ENCODE data around the gene HHEX. TPM values are rescaled to one million over a fixed set of nuclear protein-coding genes. Genes with fewer than 3 reads are reported as not detected.

The HHEX gene
- total RNA-seq, 1 donor from 2014 or later = 2.2 TPM

DNA sequence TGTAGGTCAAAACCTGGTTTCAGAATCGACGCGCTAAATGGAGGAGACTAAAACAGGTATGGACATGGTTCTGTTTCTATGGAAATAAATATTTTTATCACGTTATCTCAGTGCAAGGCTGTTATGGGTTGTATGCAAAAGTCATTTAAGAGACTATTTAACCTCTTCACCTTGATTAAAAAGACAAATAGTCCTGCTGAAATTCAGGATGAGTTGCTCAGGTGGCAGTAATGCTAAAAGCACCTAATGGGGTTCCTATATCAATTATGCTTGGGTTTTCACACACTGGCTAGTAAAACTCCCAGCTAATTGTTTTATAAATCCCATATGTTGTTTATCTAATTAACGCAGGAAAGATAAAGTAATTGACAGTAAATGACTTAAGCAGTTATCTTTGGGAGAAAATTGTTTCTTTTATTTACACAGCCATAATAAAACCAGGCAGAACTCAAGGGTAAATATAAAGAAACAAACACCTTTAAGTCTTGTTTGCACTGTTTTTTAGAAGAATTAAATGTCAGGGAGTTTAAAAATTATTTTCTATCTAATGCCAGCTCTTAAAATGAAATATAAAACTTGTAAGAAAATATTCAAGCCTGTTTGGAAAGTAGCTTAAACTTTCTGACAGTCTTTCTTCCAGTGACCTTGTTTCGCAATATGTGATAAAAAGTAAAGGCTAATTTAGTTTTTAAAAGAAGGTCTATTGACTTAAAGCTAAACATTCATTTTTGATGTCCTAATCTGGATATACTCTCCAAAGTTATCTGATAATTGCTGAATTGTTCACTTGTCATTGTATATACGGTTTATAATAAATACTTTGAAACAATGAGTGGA, 3.2 kb downstream of the HHEX start:
- H3K4me3 ChIP-seq (ENCODE audit: low read depth, low read length) = no peak overlapping the region
- TF ChIP-seq, protein P1, sequence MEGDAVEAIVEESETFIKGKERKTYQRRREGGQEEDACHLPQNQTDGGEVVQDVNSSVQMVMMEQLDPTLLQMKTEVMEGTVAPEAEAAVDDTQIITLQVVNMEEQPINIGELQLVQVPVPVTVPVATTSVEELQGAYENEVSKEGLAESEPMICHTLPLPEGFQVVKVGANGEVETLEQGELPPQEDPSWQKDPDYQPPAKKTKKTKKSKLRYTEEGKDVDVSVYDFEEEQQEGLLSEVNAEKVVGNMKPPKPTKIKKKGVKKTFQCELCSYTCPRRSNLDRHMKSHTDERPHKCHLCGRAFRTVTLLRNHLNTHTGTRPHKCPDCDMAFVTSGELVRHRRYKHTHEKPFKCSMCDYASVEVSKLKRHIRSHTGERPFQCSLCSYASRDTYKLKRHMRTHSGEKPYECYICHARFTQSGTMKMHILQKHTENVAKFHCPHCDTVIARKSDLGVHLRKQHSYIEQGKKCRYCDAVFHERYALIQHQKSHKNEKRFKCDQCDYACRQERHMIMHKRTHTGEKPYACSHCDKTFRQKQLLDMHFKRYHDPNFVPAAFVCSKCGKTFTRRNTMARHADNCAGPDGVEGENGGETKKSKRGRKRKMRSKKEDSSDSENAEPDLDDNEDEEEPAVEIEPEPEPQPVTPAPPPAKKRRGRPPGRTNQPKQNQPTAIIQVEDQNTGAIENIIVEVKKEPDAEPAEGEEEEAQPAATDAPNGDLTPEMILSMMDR (conservative IDR thresholded peaks at IDR 0.05; ENCODE audit: low read depth, low read length) = no peak
- DNase-seq (ENCODE audit: low read depth) = no peak

DNA sequence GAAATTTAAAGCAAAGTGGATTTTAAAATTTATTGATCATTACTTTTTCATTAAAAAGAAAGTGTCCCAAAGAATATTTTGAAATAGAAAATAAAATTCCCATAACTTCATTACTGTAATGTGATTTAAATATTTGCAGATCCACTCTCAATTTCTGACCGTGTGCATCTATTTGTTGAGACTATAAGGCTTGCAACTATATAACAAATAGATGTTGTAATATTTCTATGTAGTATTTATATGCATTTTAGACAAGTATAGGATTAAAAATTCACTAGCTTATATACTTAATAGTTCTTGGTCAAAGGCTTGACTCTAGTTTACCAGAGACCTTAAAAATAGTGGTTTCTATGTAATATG, 3.8 kb downstream of the HHEX start:
- TF ChIP-seq, protein P1 (conservative IDR thresholded peaks at IDR 0.05; ENCODE audit: low read depth, low read length) = no peak
- H3K4me3 ChIP-seq (ENCODE audit: low read depth, low read length) = no peak overlapping the region
- DNase-seq (ENCODE audit: low read depth) = no peak

DNA sequence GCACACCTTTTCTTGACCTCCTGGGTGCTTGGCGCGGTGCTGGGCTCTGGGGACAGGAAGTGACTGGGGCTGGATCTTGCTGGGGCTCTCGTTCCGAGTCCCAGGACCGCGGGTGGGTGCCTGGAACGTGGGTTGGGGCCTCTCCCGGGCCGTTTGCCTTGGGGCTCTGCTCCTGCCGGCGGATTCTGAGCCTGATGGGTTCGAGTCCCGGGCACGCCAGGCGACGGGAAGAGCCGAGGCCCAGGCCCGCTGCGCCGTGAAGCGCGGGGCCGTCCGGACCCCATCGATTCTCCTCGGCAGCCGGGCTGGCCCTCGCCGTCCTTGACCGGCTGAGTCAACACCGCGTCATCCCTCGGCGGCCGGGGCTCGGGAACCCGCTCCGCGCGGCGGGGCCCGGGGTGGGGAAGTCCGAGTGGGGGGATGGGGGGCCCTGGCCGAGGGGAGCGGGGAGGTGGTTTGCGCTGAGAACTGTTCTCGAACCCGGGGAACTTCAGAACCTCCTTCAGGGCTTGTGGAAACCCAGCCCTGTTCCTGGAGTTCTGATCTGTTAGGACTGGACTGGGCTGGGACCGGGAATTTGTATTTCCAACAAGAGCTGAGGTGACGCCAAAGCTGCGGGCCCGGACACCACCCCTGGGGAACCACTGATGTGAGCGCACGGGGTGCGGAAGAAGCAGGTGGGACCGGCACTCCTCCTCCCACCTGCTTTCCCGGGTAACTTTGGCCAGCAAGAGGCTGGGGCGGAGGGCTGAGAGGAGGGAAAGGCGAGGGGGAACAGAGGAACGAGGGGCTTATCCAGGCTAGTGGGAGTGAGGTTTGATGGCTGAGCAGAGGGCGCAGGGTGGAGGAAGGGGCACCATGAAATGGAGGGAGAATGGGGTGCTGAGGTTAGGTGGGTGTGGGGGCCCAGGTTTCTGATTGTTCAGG, 6.2 kb downstream of the HHEX start:
- H3K4me3 ChIP-seq (ENCODE audit: low read depth, low read length) = peak overlapping the region; percentile 54
- TF ChIP-seq, protein P1 (conservative IDR thresholded peaks at IDR 0.05; ENCODE audit: low read depth, low read length) = no peak
- no peak for DNase-seq (ENCODE audit: low read depth)

DNA sequence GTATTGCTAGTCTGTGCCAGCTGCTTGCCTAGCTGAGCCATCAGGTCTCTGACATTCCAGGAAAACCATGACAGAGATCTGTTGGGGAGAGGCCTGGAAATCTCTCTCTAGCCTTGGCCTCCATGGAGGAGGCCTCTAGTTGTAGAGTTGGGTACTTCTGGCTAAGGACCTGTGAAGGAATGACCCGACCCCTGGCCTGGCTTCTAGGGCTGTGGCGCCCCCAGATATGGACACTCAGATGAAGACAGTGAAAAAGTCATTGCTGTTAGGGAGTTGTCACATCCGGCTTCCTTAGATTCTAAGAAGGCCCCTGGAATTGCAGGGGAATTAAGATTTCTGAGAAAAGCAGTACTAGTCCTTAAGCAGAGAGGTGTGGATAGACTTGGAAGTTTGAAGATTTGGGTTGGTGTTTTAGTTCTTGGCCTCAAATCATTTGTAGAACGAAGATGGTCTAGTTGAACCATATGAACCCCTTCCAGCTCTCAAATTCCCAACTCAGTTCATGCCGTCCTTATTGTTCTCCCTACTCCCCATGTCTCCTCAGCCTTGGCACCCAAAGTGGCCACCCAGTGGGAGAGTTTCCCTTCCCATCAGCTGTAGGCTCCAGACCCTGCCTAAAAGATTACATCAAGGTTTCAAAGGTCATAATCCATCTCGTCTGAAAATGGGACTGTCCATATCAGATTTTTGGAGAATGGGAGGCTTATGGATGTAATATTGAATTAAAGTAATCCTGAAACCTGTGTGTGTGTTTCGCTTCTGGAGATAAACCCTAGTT, 7.0 kb downstream of the HHEX start:
- TF ChIP-seq, protein P1 (conservative IDR thresholded peaks at IDR 0.05; ENCODE audit: low read depth, low read length) = no peak

DNA sequence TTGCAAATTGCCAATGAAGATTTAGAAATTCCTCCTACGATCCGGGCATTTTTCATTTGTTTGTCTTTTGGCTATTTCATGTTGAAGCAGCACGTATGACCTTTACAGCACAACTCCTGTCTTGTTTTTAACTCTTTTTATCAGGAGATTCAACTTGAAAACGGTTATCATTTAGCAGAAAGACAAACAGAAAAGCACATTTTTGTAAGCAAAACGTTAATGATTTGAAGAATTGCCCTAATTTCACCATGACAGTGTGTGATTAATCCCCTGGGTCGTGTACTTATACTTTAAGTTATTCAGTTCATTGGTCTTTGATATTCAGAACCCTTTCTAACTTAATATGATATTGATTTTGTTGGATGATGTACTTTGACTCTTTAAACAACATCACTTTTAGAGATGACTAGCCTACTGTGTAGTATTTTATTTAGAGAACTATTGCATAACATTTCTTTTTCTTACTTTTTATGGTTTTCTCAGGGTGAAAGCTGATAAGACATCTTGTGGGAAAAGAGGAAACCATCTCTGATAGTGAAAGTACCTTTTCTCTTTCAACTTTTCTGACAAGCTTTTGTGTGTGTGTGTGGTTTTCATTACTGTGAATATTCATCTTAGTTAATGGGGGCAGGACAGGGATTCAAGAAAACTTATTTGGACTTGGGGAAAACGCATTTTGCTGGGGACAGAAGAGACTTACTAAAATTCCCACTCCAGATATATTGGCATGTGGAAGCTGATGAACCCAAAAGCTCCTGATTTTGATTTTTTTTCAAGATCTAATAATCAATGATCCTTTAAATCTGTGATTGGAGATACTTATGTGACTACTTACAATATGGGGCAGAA, 8.1 kb downstream of the HHEX start:
- H3K4me3 ChIP-seq (ENCODE audit: low read depth, low read length) = no peak overlapping the region
- no peak for DNase-seq (ENCODE audit: low read depth)
- TF ChIP-seq, protein P1 (conservative IDR thresholded peaks at IDR 0.05; ENCODE audit: low read depth, low read length) = no peak

More for the DNA sequence above, 7.0 kb downstream of the HHEX start:
- peak overlapping the region; percentile 54 for H3K4me3 ChIP-seq (ENCODE audit: low read depth, low read length)
- no peak for DNase-seq (ENCODE audit: low read depth)

DNA sequence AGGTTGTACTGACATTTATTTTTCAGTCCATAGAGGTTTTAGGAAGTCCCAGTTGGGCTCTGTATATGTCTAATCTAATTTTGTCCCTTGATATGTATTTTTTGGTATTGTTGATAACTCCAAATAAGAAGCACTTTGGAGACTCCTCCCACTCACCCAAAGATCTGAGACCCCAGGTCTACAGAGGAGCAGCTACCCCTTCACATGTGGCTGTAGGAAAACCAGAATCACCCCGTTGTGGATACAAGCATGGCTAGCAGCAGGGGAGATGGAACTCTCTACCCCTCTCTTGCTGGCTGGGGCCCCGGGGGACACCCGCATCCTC, 9.4 kb downstream of the HHEX start:
- H3K4me3 ChIP-seq (ENCODE audit: low read depth, low read length) = peak overlapping the region; percentile 59
- TF ChIP-seq, protein P1 (conservative IDR thresholded peaks at IDR 0.05; ENCODE audit: low read depth, low read length) = no peak
- no peak for DNase-seq (ENCODE audit: low read depth)
